Nephron (organoid): ENCODE measurements around the gene EIF2B4.
A peak's percentile ranks its signal among the peaks of the same experiment; 100 is the strongest.

ENCODE experiments used
- H3K27ac Mint-ChIP-seq, 3 experiments: 2 replicates each; pipeline ENCODE4 v1.8.0; 2020; ENCODE audit warnings: mixed read lengths in 3 of 3, mild to moderate bottlenecking in 2 of 3, moderate library complexity in 1 of 3
- H3K27me3 Mint-ChIP-seq: 2 replicates; pipeline ENCODE4 v1.8.0; 2021; ENCODE audit warnings: low read depth, mild to moderate bottlenecking, moderate library complexity, mixed read lengths
- H3K36me3 Mint-ChIP-seq: 2 replicates; pipeline ENCODE4 v1.8.0; 2020; ENCODE audit warnings: low read depth, mixed read lengths
- H3K4me1 Mint-ChIP-seq: 2 replicates; pipeline ENCODE4 v1.8.0; 2020; ENCODE audit warnings: mixed read lengths
- H3K4me3 Mint-ChIP-seq, 3 experiments: 2 replicates each; pipeline ENCODE4 v1.8.0; 2020; ENCODE audit warnings: mild to moderate bottlenecking in 3 of 3, mixed read lengths in 3 of 3, moderate library complexity in 2 of 3
- H3K9me3 Mint-ChIP-seq: 2 replicates; pipeline ENCODE4 v1.8.0; 2020; ENCODE audit warnings: mixed read lengths
- TF ChIP-seq, protein P1 (sequence below), 3 experiments: fragments of 200-600 bp; sonication (generic); IDR thresholded peaks; one replicate each; pipeline ENCODE4 v1.5.0; 2021; ENCODE audit warnings: antibody characterized with exemption in 3 of 3; ENCODE audit not compliant: unreplicated experiment in 3 of 3

EIF2B4 gene

DNA sequence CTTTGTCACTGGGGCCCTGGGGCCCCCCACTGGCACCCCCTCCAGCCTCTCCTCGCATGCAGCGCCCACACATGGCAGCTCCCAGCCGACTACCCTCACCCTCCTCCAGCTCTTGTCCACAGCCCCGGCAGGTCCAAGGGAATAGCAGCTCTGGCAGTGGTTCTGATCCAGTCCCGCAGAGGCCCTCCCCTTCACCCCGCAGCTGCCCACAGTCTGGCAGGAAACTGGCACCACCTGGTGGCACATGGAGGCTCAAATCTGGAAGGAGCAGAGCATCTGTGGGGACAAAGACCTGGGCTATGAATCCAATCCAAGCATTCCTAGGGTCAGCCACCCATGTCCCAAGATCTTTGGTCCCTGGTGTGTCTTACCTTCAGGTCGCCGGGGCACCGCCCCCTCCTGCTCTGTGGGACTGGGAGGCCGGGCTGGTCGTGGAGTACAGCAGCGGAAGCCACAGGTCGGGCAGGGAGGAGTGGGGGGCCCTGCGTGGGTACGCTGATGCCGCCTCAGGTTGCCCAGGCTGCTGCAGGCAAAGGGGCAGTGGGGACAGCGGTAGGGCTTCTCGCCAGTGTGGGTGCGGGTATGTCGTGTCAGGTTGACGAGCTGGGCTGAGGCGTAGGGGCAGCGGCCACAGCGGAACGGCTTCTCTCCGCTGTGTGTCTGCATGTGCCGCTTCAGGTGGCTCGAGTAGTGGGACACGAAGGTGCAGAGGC is 8.1 kb upstream of the EIF2B4 start:
- peaks cover 25% of the 10 kb centered on the region for H3K4me1 Mint-ChIP-seq
- TF ChIP-seq, protein P1, sequence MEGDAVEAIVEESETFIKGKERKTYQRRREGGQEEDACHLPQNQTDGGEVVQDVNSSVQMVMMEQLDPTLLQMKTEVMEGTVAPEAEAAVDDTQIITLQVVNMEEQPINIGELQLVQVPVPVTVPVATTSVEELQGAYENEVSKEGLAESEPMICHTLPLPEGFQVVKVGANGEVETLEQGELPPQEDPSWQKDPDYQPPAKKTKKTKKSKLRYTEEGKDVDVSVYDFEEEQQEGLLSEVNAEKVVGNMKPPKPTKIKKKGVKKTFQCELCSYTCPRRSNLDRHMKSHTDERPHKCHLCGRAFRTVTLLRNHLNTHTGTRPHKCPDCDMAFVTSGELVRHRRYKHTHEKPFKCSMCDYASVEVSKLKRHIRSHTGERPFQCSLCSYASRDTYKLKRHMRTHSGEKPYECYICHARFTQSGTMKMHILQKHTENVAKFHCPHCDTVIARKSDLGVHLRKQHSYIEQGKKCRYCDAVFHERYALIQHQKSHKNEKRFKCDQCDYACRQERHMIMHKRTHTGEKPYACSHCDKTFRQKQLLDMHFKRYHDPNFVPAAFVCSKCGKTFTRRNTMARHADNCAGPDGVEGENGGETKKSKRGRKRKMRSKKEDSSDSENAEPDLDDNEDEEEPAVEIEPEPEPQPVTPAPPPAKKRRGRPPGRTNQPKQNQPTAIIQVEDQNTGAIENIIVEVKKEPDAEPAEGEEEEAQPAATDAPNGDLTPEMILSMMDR (IDR thresholded peaks at IDR 0.05; ENCODE audit: unreplicated experiment in 3 of 3) = no peak
- peak overlapping the region; percentile 48 to 93 (median 90) for H3K4me3 Mint-ChIP-seq
- peaks cover 54% of the 10 kb centered on the region for H3K36me3 Mint-ChIP-seq
- no peaks in the 10 kb centered on the region for H3K27me3 Mint-ChIP-seq
- no peaks in the 10 kb centered on the region for H3K9me3 Mint-ChIP-seq
- peak overlapping the region in 2 of 3 experiments; percentile 71 to 79 for H3K27ac Mint-ChIP-seq

DNA sequence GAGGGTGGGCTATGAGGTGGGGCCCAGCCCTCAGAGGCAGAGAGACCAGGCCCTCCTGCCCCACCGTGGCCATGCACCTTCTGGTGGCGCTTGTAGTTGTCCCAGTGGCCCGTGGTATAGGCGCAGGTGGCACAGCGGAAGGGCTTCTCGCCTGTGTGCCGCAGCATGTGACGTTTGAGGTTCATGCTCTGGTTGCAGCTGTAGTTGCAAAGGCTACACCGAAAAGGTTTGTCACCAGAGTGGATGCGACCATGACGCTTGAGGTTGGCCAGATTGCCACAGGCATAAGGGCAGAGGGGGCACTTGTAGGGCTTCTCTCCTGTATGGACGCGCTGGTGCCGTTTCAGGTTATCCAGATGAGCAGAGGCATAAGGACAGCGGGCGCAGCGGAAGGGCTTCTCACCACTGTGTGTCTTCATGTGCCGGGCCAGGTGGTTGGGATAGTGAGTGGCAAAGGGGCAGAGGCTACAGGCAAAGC is 7.5 kb upstream of the EIF2B4 start:
- H3K9me3 Mint-ChIP-seq = no peaks in the 10 kb centered on the region
- H3K36me3 Mint-ChIP-seq = peaks cover 58% of the 10 kb centered on the region
- H3K4me1 Mint-ChIP-seq = peaks cover 28% of the 10 kb centered on the region
- H3K27ac Mint-ChIP-seq = peak overlapping the region; percentile 69 to 79 (median 71)
- no peaks in the 10 kb centered on the region for H3K27me3 Mint-ChIP-seq
- TF ChIP-seq, protein P1 (IDR thresholded peaks at IDR 0.05; ENCODE audit: unreplicated experiment in 3 of 3) = no peak
- peak overlapping the region; percentile 73 to 83 (median 83) for H3K4me3 Mint-ChIP-seq

DNA sequence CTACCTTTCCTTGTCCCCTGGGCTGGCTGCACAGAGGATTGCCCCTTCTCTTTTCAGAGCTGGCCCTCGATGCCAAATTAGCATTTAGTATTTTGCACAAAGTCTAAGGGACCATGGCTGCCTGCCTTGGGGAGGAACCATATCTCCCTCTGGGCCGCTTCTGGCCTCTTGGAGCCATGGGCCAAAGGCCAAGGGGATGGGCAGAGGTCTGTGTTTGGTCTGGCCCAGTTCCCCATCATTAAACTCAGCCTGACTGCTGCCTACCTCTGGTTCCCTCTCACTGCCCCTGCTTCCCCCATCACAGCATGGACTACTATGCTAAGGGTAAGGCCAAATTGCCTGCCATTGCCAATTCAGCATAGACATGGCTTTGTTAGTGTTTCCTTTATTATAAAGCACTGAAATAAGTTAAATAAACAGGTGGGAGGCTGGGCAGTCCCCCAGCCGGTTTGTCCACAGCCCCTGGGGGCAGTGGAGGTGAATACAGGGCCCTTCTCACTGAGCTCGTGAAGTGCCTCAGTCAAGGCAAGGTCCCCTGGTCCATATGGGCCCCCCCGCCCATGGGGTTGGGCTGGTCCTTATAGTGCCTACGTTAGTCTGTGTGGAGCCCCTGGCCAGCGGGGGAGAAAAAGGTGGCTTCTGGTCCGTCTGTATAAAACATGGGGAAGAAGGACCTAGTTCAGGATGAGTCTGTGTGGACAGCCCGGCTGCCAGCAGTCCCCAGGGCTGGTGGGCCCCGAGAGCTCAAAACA is 6.9 kb upstream of the EIF2B4 start:
- H3K4me3 Mint-ChIP-seq = peak overlapping the region; percentile 41 to 68 (median 59)
- H3K27ac Mint-ChIP-seq = peak overlapping the region in 2 of 3 experiments; percentile 26 to 66
- TF ChIP-seq, protein P1 (IDR thresholded peaks at IDR 0.05; ENCODE audit: unreplicated experiment in 3 of 3) = no peak
- H3K9me3 Mint-ChIP-seq = no peaks in the 10 kb centered on the region
- H3K4me1 Mint-ChIP-seq = peaks cover 33% of the 10 kb centered on the region
- no peaks in the 10 kb centered on the region for H3K27me3 Mint-ChIP-seq
- peaks cover 60% of the 10 kb centered on the region for H3K36me3 Mint-ChIP-seq

DNA sequence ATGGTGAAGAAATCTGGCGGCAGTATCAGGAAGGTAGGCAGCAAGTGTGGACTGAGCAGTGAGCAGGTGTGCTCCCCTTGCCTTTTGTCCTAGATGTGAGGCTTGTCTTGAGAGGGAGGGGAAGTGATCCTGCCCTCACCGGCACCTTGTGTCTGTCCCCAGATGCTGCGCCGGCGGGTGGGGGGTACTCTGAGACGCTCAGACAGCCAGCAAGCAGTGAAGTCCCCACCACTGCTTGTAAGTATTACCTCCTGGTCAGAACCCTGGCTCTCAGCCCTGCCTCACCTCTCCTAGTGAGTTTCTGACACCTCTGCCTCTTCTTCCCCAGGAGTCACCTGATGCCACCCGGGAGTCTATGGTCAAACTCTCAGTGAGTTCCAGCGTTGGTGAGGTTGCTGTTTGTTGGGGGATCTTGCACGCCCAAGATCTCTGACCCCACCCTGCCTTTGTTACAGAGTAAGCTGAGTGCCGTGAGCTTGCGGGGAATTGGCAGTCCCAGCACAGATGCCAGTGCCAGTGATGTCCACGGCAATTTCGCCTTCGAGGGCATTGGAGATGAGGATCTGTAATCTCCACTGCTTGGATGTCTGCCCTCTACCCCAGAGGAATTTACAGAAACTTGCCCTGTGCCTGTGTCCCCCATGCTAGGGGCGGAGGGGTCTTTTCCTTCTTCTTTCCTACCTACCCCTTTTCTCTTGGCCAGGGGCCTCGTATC is 6.2 kb upstream of the EIF2B4 start:
- Mint-ChIP-seq H3K27ac (peak overlapping the region in 1 of 3 experiments; percentile 30), H3K4me1 (peaks cover 38% of the 10 kb centered on the region), H3K27me3 (no peaks in the 10 kb centered on the region), H3K36me3 (peaks cover 58% of the 10 kb centered on the region), H3K9me3 (no peaks in the 10 kb centered on the region), H3K4me3 (peak overlapping the region; percentile 26 to 68 (median 34))
- TF ChIP-seq, protein P1 (IDR thresholded peaks at IDR 0.05; ENCODE audit: unreplicated experiment in 3 of 3) = no peak

DNA sequence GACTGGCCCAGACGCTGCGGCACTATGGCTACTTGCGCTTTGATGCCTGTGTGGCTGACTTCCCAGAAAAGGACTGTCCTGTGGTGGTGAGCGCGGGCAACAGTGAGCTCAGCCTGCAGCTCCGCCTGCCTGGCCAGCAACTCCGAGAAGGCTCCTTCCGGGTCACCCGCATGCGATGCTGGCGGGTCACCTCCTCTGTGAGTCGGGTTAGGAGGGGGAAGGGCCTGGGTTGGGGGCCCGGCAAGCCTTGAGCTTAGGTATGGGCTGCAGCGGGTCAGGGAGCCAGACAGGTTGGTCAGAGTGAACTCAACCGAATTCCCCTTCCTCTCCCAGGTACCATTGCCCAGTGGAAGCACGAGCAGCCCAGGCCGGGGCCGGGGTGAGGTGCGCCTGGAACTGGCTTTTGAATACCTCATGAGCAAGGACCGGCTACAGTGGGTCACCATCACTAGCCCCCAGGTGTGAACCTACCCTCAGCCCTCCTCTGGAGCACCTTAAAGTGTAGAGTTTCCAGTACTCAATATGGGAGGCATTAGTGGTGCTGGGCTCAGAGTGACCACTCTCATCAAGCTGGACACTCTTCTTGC is 5.5 kb upstream of the EIF2B4 start:
- Mint-ChIP-seq H3K4me3 (peak overlapping the region in 1 of 3 experiments; percentile 25), H3K36me3 (peaks cover 52% of the 10 kb centered on the region), H3K9me3 (no peaks in the 10 kb centered on the region), H3K4me1 (peaks cover 35% of the 10 kb centered on the region), H3K27ac (no peak overlapping the region), H3K27me3 (no peaks in the 10 kb centered on the region)
- TF ChIP-seq, protein P1 (IDR thresholded peaks at IDR 0.05; ENCODE audit: unreplicated experiment in 3 of 3) = no peak
